Stimulated activated CD4-positive, alpha-beta T cell treated with anti-CD3 and anti-CD28 coated beads, Interleukin-1b, Interleukin-23, amount 100 ng/mL, for 24 hours (primary cell): ENCODE measurements around the gene IFI27L2.
A peak's percentile ranks its signal among the peaks of the same experiment; 100 is the strongest.
"Not testable (repeated sequence)": the region's sequence is repeated elsewhere in the genome, so short reads cannot be mapped to it uniquely, and the experiment has no call there.

Experiments used
- DNase-seq, 4 experiments: peaks; one replicate each; pipeline ENCODE4 v3.0.0-alpha.2; 2020; ENCODE audit warnings: low read depth in 4 of 4, low spot score in 1 of 4

Gene IFI27L2

GRCh38 chr14:94129111-94129757 lies at the start of gene IFI27L2:
IFI27L2 (minus strand) TSS chr14:94129604; CDS start chr14:94129564, 40 bp downstream.
- peak; percentile 16 to 63 (median 52) for DNase-seq

- DNase-seq: no peak
Observed at GRCh38 chr14:94177806-94178205, 48.4 kb upstream of the IFI27L2 start.

- DNase-seq: no peak
Observed at GRCh38 chr14:94176808-94177207, 47.4 kb upstream of the IFI27L2 start.

GRCh38 chr14:94175747-94176146 lies 46.3 kb upstream of the IFI27L2 start:
- no peak for DNase-seq

- DNase-seq: no peak
Observed at GRCh38 chr14:94175011-94175745, 45.8 kb upstream of the IFI27L2 start.

GRCh38 chr14:94174604-94175010 lies 45.2 kb upstream of the IFI27L2 start:
- no peak for DNase-seq

- DNase-seq: peak; percentile 62 to 82 (median 73)
Observed at GRCh38 chr14:94173885-94174603, 44.6 kb upstream of the IFI27L2 start, which contains the start of gene PPP4R4. PPP4R4 (plus strand) TSS chr14:94174322; CDS start chr14:94174466, 144 bp downstream.

- no peak for DNase-seq
Observed at GRCh38 chr14:94173471-94173884, 44.1 kb upstream of the IFI27L2 start.

- DNase-seq: no peak
Observed at GRCh38 chr14:94172545-94172944, 43.1 kb upstream of the IFI27L2 start.

- DNase-seq: no peak
Observed at GRCh38 chr14:94171208-94171607, 41.8 kb upstream of the IFI27L2 start.

GRCh38 chr14:94170136-94170535 lies 40.7 kb upstream of the IFI27L2 start:
- DNase-seq: no peak

- DNase-seq: no peak
Observed at GRCh38 chr14:94165744-94166143, 36.3 kb upstream of the IFI27L2 start.

GRCh38 chr14:94164685-94165431 lies 35.5 kb upstream of the IFI27L2 start:
- no peak for DNase-seq

- DNase-seq: no peak
Observed at GRCh38 chr14:94163796-94164195, 34.4 kb upstream of the IFI27L2 start.

GRCh38 chr14:94162466-94162865 lies 33.1 kb upstream of the IFI27L2 start:
- DNase-seq: no peak

- DNase-seq: no peak
Observed at GRCh38 chr14:94161981-94162380, 32.6 kb upstream of the IFI27L2 start.

- no peak for DNase-seq
Observed at GRCh38 chr14:94161058-94161457, 31.7 kb upstream of the IFI27L2 start.

- no peak for DNase-seq
Observed at GRCh38 chr14:94158239-94158883, 29.0 kb upstream of the IFI27L2 start.

GRCh38 chr14:94157197-94157596 lies 27.8 kb upstream of the IFI27L2 start:
- DNase-seq: no peak

GRCh38 chr14:94156143-94156542 lies 26.7 kb upstream of the IFI27L2 start:
- not testable (repeated sequence) for DNase-seq
